Activated gamma-delta T cell treated with anti-CD3 and anti-CD28 coated beads, Interleukin-2, amount 50 U/mL, for 16 hours (primary cell): ENCODE results near the gene RHOG.
"Not testable (repeated sequence)": the region's sequence is repeated elsewhere in the genome, so short reads cannot be mapped to it uniquely, and the experiment has no call there.

Experiments used
- DNase-seq: peaks from one replicate; pipeline ENCODE4 v3.0.0-alpha.2; 2020; ENCODE audit warnings: low read depth

The RHOG gene

GRCh38 chr11:3808861-3809623 lies 31.7 kb downstream of the RHOG start:
- no peak for DNase-seq

DNA sequence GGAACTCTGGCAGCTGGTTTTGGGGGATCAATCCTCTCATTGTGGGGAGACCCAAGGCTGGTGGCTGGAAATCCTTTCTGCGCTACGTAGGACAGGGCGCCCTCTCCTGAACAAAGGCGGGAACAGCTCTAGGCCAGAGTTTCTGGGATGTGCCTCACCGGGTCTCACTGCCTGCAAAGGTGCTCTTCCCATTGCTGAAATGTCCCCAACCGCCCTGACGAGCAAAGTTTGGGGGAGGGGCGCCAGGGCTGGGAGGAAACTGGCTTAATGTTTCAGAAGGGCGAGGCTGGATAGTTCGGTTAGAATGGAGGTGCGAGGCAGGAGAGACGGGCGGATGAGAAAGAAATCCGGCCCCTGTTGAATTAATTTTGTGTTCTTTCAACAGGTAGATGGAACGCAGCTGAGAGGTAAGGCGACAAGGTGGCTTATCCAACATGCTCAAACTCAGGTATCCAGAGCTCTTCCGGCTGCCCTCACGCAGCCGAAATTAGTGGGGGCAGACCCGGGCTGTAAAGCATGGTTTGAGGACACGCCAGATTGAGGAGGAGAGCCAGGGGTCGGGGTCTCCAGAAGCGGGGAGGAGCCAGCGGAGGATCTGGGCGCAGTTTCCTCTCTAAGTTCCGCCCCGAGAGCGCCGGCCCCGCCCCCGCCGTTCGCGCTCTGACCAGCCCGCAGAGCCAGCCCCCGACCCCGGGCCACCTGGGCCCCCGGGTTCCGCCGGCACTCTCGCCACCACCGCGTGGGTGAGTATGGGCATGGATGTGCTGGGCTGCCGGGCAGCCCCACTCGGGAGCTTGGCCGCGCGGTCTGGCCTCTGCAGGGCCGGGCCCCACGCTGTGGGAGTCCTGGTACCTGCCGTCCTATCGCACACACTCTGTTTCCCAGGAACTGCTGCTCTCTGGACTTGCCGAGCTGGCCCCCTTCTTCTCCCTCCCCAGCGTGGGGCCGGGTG lies 32.6 kb downstream of the RHOG start, which contains the start of gene PGAP2:
TSS of gene PGAP2 (plus strand) at position 652 of the 952 bp plus-strand sequence. CDS start 2,700 bp downstream, outside the sequence.
- DNase-seq, result peak; percentile 41

- no peak for DNase-seq
Measured at GRCh38 chr11:3803726-3804495, 36.8 kb downstream of the RHOG start.

- no peak for DNase-seq
Measured at GRCh38 chr11:3802011-3802790, 38.6 kb downstream of the RHOG start.

- no peak for DNase-seq
Measured at GRCh38 chr11:3799873-3800272, 40.9 kb downstream of the RHOG start.

DNA sequence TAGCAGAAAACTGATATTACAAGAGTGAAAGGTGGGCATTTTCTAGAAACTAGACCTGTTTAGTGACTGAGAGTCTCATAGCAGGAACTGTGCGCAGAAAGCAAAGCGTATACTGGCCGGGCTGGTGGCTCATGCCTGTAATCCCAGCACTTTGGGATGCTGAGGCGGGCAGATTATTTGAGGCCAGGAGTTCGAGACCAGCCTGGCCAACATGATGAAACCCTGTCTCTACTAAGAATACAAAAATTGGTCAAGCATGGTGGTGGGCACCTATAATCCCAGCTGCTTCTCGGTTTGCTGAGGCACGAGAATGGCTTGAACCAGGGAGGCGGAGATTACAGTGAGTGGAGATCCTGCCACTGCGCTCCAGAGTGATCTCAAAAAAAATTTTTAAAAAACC lies 41.6 kb downstream of the RHOG start:
- no peak for DNase-seq

DNA sequence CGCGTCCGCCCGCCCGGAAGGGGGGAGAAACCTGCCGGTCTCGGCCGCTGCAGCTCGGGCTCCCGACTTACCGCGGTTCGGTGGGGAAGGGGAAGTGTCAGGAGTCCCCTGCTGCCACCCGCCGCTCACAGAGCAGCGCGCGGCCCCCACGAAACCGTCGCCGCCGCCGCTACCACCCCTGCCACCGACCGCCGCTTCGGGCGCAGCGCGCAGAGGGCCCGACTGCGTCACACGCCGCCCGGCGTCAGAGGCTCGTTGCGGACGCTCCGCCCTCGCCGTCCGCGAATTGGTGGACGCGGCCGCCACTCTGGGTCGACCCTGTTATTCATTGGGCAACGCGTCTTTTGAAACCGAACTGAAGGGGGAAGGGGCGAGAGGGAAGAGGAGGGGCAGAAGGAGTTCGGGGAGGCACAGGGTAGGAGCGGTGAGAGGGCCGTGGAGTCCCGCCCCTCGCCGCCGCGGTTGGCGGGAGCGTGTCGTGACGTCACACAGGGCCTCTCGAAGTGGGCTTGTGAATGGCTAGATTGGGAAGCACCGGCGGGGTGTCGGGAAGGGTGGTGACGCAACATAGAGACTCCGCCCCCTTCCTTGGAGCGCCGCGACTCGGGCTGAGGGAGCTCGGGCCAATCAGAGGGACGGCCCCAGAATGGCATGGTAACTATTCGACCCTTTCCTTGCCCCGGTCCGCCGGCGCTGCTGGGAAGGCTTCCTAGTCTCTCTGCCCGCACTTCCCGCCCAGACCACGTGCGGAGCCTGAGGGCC lies 43.2 kb downstream of the RHOG start, which contains the start of gene NUP98:
TSS of gene NUP98 (minus strand) at position 226 of the 762 bp plus-strand sequence. CDS start 15,437 bp downstream, outside the sequence.
- DNase-seq, result peak; percentile 99

DNA sequence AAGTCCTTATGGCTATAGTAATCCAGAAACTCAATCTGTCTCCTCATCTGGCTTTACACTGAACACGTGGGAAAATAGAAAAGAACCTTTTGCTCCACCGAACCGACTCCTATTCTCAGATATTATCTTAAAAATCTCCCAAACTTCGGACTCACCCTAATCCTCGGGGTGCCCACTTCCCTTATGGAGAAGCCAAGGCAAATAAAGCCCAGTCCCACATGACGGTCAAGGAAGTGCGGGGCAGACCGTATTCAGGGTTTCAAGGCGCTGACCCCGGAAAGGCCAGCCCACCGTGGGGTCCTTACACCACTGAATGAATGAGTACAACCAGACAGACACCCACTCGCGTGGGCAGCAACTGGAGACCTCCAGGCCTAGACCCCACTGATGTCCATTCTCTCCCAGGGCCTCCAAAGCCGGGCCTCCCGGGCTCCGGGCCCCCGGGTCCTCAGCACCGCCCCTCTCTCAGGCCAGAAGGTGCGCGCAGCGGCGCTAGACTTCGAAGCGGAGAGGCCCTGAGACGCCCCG lies 43.9 kb downstream of the RHOG start:
- no peak for DNase-seq

DNA sequence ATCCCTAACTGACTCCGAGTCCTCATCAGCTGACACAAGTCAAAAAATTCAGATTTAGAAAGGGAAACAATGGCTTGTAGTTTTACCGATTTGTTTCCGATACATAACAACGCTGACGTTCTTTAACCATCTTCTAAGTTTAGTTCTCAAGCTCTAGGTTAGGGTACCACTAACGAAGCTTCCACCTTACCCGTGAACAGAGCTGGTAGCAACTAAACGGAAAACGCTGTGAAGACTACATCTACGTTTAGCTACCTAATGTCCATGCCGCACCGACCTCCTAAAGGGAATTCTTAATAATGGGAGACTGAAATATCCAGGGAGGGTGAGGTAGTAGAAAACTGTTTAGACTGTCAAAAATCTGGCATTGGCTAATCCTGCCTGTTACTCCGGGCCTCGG lies 44.4 kb downstream of the RHOG start:
- no peak for DNase-seq

- no peak for DNase-seq
Measured at GRCh38 chr11:3796002-3796311, 44.8 kb downstream of the RHOG start.

DNA sequence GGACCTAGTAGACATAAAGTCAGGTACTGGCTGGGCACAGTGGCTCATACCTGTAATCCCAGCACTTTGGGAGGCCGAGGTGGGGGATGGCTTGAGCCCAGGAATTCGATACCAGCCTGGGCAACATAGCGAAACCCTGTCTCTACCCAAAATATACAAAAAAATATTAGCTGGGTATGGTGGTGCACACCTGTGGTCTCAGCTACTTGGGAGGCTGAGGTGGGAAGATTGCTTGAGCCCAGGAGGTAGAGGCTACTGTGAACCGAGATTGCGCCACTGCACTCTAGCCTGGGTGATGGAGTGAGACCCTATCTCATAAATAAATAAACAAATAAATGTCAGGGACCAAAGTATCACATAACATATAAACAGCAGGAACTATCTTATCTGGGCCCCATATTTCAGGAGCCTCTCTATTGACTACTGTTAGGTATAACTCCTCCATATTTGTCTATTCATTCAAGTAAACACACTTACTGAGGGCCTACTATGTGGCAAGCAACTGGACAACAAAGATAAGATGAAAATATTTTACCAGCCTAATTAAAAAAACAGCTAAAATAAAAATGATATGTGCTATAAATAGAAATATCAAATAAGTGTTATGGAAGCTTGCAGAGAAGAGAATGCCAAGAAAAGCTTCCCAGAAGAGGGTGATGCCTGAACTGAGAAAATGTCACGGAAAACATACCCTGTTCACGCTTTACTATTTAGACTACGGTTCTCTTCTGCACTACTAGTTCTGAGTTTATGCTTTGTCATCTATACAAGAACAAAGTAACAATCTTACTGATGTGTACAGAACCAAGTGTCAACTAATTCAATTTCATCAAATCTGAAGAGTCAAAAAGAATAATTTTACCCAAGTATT lies 45.4 kb downstream of the RHOG start:
- no peak for DNase-seq

DNA sequence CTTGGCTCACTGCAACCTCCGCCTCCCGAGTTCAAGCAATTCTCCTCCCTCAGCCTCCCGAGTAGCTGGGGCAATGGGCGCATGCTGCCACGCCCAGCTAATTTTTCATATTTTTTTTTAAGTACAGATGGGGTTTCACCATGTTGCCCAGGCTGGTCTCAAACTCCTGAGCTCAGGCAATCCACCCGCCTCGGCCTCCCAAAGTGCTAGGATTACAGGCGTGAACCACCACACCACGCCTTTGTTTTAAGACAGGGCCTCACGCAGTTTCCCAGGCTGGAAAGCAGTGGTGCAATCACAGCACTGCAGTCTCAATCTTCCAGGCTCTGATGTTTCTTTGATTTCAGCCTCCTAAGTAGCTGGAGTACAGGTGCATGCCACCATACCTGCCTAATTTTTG lies 46.4 kb downstream of the RHOG start:
- not testable (repeated sequence) for DNase-seq

DNA sequence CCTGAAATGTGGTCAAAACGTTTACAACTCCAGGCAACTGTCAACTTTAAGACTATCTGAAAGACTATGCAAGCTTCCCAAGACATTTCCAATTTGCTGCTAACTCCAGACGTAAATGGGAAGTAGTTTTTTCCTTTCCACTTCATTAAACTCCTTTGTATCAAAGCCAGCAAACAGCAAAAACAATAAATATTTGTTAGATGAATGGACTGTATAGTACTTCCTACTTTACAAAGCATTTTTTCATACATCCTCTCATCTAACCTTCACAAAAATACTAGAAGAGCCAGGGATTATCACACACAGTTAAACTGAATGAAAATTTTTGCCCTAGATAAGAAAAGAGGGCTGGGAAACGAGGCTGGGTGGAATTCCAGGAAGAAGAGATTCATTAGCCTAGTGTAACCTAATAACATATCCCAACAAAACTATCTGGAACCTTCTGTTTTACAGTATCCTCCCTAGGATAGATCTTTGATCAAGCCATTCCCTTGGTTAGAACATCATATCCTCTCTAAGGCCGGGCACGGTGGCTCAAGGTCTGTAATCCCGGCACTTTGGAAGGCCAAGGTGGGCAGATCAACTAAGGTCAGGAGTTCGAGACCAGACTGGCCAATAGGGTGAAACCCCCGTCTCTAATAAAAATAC lies 53.9 kb downstream of the RHOG start:
- no peak for DNase-seq

- DNase-seq, result no peak
Measured at GRCh38 chr11:3783611-3784010, 57.1 kb downstream of the RHOG start.

GRCh38 chr11:3782963-3783362 lies 57.8 kb downstream of the RHOG start:
- DNase-seq, result no peak

- no peak for DNase-seq
Measured at GRCh38 chr11:3781423-3781822, 59.3 kb downstream of the RHOG start.
